ENCODE data around the gene BICD2.
"Not testable (repeated sequence)": the region's sequence is repeated elsewhere in the genome, so short reads cannot be mapped to it uniquely, and the experiment has no call there.

BICD2 gene

DNA sequence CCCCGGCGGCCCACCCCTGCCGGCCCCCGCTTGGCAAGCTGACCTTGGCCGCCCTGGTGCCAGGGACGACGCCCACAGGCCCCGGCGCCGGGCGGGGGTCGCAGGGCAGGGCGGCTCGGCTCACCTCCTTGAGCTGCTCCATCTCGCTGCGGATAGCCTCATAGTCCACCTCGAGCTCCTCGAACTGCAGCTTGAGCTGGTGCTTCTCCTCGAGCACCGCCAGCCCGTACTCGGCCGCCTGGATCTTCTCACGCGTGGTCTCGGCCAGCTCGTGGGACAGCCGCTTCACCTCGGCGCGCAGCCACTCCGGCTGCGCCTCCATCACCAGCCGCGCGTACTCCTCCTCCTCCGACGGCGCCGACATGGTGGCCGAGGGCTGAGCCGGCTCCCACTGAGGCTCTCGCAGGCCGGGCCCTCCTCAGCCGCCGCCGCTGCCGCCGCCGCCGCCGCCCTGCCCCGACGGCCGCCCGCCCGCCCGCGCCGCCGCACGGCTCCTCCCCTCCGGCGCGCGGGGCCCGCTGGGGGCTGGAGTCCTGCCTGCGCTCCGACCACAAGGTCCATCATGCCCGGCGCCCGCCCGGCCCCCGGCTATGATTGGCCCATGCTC is at the start of gene BICD2:
TSS of gene BICD2 (minus strand) at position 453 of the 607 bp plus-strand sequence. CDS start at position 364, 89 bp downstream.
- peak; percentile 88 for DNase-seq

GRCh38 chr9:92809629-92810326 is 45.1 kb upstream of the BICD2 start:
- not testable (repeated sequence) for DNase-seq

DNA sequence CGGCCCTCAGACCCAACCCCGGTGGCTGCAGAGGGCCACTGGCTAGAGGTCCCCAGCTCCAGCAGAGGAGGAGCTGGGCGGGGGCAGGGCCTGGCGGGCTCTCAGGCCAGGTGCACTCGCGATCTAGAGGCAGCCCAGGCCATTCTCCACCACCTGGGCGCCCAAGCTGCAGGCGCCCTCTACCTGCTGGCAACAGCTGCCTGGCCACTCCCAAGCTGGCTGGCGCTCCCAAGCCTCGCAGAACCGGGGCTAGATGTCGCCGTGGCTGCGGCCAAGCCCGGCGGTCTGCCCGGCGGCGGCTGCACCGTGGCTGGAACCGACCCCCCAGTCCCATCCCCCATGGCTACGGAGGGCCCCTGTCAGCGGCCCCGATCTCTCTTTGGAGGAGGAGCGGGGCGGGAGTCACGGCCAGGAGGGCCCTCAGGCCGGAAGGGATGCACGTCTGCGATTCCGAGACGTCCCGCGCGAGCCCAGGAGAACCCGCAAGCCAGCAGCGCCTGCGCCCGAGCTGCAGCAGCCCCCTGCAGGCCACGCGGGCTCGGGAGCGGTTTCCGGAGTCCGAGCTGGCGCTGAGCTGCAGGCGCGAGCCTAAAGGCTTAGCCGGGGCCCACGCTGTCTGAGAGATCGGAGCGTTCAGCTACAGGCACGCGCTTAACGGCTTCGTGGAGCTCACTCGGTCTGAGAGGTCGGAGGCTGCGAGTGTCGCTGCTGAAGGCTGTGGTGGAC is 44.3 kb upstream of the BICD2 start:
- peak; percentile 11 for DNase-seq

GRCh38 chr9:92807757-92808725 is 43.4 kb upstream of the BICD2 start:
- DNase-seq: no peak

- no peak for DNase-seq
Observed at GRCh38 chr9:92807031-92807756, 42.6 kb upstream of the BICD2 start.

- DNase-seq: no peak
Observed at GRCh38 chr9:92804727-92805126, 40.1 kb upstream of the BICD2 start.

DNA sequence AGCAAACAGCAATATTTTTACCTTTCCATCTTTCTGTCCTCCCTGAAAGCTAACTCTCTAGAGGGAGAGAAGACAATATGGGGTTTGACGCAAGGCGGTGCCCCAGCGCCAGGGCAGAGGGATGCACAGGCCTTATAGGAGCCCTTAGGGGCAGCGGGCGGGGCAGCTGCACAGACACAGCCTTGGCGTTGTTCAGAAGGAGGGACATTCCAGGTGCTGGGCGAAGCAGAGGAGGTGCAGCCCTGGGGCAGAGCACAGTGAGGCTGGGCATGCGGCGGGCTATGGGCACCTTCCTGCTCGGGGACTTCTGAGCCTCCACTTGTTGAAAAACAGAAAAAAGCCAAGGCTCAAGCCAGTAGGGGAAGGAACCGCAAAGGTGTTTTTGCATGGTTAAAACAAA is 33.7 kb upstream of the BICD2 start:
- DNase-seq: no peak

DNA sequence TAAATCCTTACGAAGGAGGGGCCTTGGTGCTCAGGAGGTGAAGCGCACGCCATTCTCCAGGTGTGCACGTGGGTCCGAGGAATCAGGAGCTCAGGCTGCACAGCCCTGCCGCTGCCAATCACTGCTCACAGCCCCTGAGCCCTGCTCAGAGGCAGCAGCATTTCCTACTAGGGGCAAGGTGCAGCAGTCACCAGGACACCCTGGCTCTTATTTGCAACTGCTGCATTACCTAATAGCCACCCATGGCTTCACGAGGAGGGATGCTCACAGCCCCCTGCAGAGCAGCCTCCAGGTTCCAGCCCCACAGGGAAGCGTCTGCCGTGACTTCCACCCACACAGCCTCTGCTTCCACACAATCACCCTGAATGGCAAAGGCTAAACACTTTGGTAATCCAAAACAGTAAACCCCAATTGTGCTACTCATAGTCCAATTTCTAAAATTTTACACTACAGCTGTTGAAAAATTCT is 31.7 kb upstream of the BICD2 start:
- not testable (repeated sequence) for DNase-seq

GRCh38 chr9:92795598-92796336 is 31.1 kb upstream of the BICD2 start:
- no peak for DNase-seq

DNA sequence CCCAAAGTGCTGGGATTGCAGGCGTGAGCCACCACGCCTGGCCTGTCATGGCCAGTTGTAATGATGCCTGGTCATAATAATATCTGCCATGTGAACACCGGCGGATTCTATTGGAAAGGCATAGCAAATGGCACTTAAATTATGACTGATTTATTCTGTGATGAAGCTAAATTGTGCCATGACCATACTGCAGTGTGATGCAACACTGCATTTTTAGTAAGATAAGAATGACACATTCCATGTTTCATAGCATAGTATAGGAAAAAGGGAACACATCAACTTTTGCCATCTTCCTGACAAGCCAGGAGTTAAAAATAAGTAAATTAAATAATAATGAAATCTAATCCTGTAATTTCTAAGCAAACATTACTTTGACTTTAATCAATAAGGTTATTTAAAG is 30.4 kb upstream of the BICD2 start:
- DNase-seq: no peak

- no peak for DNase-seq
Observed at GRCh38 chr9:92794426-92794825, 29.8 kb upstream of the BICD2 start.

- peak; percentile 55 for DNase-seq
Observed at GRCh38 chr9:92790542-92791527, 26.2 kb upstream of the BICD2 start.

DNA sequence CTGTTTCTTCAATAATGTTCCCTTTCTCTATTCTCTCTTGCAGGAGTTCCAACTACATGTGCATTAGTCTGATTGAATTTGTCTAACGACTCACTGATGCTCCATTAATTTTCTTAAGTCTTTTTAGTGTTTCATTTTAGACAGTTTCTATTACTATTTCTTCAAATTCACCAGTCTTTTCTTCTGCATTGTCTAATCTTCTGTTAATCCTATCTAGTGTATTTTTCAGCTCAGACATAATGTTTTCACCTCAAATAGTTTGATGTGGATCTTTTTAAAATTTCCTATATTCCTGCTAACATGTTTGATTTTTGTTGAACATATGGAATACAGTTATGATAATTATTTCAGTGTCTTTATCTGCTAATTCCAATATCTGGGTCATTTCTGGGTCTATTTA is 21.7 kb upstream of the BICD2 start:
- no peak for DNase-seq

DNA sequence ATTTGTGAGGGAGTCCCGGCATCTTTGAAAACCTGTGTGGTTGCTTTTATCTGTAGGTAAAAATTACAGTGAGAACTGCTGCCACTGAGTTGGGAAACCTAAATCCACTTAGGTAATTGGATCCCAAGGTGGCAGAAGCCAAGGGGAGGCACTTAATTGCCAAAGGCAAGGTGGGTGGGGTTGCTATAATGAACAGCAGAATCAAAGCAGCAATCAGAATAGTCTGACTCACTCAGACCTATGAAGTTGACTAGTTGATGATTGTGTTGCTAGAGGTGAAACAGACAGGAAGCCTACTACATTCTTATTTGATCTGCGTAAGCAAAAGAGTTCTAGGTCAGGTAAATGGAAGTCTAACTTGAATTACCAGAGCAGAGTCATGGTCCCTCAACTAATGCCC is 17.3 kb upstream of the BICD2 start:
- no peak for DNase-seq

DNA sequence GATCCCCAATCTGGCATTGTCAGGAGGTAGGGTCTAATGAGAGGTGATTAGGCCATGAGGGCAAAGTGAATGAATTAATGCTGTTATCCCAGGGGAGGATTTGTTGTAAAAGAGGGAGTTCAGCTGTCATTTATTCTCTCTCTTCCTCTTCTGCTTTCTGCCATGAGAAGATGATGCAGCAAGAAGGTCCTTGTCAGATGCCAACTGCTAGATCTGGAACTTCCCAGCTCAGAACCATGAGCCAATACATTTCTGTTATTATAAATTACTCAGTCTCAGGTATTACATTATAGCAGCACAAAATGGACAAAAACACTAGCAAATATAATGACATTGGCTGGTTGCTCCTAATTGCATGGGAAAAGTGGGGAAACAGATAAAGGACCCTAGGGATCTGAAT is 15.6 kb upstream of the BICD2 start:
- DNase-seq: no peak

DNA sequence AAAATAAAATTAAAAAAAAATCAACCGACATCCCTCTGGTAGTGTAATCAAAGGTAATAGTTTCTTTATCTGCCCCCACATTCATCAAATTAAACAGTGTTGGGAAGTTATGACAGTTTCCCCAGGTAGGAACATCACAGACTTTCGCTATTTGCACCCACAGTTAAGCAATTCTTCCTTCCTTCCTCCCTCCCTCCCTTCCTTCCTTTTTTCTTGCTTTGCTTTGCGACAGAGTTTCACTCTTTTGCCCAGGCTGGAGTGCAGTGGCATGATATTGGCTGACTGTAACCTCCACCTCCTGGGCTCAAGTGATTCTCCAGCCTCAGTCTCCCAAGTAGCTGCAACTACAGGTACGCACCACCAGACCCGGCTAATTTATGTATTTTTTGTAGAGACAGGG is 10.8 kb upstream of the BICD2 start:
- DNase-seq: no peak

- peak; percentile 5 for DNase-seq
Observed at GRCh38 chr9:92774274-92774673, 9.6 kb upstream of the BICD2 start.

GRCh38 chr9:92773810-92774209 is 9.2 kb upstream of the BICD2 start:
- no peak for DNase-seq

GRCh38 chr9:92771309-92771708 is 6.7 kb upstream of the BICD2 start:
- no peak for DNase-seq
